Measurements from ENCODE around the gene NEIL1. TPM values are rescaled to one million over a fixed set of nuclear protein-coding genes. Genes with fewer than 3 reads are reported as not detected.
"Not testable (repeated sequence)": the region's sequence is repeated elsewhere in the genome, so short reads cannot be mapped to it uniquely, and the experiment has no call there.

The NEIL1 gene
- total RNA-seq, 2 experiments from 2014 or later: 99.5 to 159 TPM

DNA sequence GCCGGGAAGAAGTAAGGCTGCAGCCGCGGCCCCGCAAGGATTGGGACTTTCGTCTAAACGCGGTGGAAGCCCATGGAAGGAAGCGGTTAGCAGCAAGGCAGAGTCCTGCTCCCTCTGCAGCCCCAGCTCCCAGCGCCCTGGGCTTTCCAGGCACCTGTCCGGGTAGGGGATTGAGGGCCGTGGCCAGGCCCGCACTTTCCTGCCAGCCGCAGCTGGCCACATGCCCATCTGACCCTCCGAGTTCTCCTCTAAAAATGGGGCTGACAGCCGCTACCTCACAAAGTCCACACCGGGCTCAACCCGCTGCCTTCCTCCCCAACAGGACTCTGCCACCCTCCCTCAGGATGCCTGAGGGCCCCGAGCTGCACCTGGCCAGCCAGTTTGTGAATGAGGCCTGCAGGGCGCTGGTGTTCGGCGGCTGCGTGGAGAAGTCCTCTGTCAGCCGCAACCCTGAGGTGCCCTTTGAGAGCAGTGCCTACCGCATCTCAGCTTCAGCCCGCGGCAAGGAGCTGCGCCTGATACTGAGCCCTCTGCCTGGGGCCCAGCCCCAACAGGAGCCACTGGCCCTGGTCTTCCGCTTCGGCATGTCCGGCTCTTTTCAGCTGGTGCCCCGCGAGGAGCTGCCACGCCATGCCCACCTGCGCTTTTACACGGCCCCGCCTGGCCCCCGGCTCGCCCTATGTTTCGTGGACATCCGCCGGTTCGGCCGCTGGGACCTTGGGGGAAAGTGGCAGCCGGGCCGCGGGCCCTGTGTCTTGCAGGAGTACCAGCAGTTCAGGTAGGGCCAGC is 1.9 kb downstream of the NEIL1 start:
- no peaks in the 10 kb centered on the region for H3K79me2 ChIP-seq (ENCODE audit: insufficient read depth, low read depth, low read length)
- no peaks in the 10 kb centered on the region; the same call in 1 of the 2 replicates for H3K9me3 ChIP-seq (ENCODE audit: low read length)
- H3K9me2 ChIP-seq (ENCODE audit: insufficient read depth, low read length): no peaks in the 10 kb centered on the region
- peak overlapping the region; percentile 89 for H3K4me2 ChIP-seq (ENCODE audit: low read length)
- TF ChIP-seq EZH2phosphoT487 (IDR thresholded peaks at IDR 0.05; ENCODE audit: borderline replicate concordance, low read depth, low read length): no peak
- TF ChIP-seq, protein P1, sequence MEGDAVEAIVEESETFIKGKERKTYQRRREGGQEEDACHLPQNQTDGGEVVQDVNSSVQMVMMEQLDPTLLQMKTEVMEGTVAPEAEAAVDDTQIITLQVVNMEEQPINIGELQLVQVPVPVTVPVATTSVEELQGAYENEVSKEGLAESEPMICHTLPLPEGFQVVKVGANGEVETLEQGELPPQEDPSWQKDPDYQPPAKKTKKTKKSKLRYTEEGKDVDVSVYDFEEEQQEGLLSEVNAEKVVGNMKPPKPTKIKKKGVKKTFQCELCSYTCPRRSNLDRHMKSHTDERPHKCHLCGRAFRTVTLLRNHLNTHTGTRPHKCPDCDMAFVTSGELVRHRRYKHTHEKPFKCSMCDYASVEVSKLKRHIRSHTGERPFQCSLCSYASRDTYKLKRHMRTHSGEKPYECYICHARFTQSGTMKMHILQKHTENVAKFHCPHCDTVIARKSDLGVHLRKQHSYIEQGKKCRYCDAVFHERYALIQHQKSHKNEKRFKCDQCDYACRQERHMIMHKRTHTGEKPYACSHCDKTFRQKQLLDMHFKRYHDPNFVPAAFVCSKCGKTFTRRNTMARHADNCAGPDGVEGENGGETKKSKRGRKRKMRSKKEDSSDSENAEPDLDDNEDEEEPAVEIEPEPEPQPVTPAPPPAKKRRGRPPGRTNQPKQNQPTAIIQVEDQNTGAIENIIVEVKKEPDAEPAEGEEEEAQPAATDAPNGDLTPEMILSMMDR (conservative IDR thresholded peaks at IDR 0.05; ENCODE audit: low read length): no peak
- no peak for DNase-seq (ENCODE audit: low spot score)
- peaks cover 50% of the 10 kb centered on the region for H3K4me1 ChIP-seq (ENCODE audit: insufficient read depth, low read length, poor library complexity, severe bottlenecking)
- ChIA-PET POLR2A (interaction anchor here (1.0 kb wide), 1 partner anchor 20 kb away, joined by 3 read pairs; the partner anchor contains the start of gene MAN2C1), CTCF (ENCODE audit: unreplicated experiment) (interaction anchor here (1.1 kb wide), 1 partner anchor 105 kb away, joined by 4 read pairs; no protein-coding TSS in a partner anchor)
- no peak overlapping the region for H2AFZ ChIP-seq (ENCODE audit: low read length)
- H3K27ac ChIP-seq (ENCODE audit: low read depth, low read length, poor library complexity, severe bottlenecking): peak overlapping the region; percentile 89
- no TSS peak for BruUV-seq (replicated peaks)
- peaks cover 50% of the 10 kb centered on the region for H3K36me3 ChIP-seq (ENCODE audit: insufficient read depth, low read length)
- peak overlapping the region; percentile 88 for H3K4me3 ChIP-seq (ENCODE audit: low read depth, low read length, poor library complexity, severe bottlenecking)
- intact Hi-C loops (cut with micrococcal nuclease; ENCODE audit: unreplicated experiment): loop anchor here (5.0 kb wide), 1 partner anchor 294 kb away; the partner anchor contains the start of gene IMP3
- H4K20me1 ChIP-seq (ENCODE audit: insufficient read depth, low read length): no peaks in the 10 kb centered on the region

DNA sequence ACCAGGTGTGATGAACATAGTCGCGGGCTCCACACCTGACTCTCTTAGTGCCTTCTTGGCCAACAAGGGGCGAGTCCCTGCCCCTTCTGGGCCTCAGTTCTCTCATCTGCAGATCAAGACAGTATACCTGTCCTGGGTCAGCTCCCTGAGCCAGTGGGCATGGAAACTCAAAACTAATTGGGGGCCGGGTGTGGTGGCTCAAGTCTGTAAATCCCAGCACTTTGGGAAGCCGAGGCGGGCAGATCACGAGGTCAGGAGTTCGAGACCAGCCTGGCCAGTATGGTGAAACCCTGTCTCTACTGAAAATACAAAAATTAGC is 2.5 kb downstream of the NEIL1 start:
- H3K9me2 ChIP-seq (ENCODE audit: insufficient read depth, low read length); POLR2A ChIA-PET; H2AFZ ChIP-seq (ENCODE audit: low read length); BruUV-seq (replicated peaks); H3K79me2 ChIP-seq (ENCODE audit: insufficient read depth, low read depth, low read length); CTCF ChIA-PET (ENCODE audit: unreplicated experiment); H4K20me1 ChIP-seq (ENCODE audit: insufficient read depth, low read length); DNase-seq (ENCODE audit: low spot score); H3K9me3 ChIP-seq (ENCODE audit: low read length): not testable (repeated sequence)
- H3K4me3 ChIP-seq (ENCODE audit: low read depth, low read length, poor library complexity, severe bottlenecking): peak overlapping the region; percentile 88
- peak overlapping the region; percentile 47 for H3K27ac ChIP-seq (ENCODE audit: low read depth, low read length, poor library complexity, severe bottlenecking)
- intact Hi-C loops (cut with micrococcal nuclease; ENCODE audit: unreplicated experiment): loop anchor here (5.0 kb wide), 1 partner anchor 293 kb away; the partner anchor contains the start of gene IMP3
- peaks cover 56% of the 10 kb centered on the region for H3K36me3 ChIP-seq (ENCODE audit: insufficient read depth, low read length)
- peaks cover 50% of the 10 kb centered on the region for H3K4me1 ChIP-seq (ENCODE audit: insufficient read depth, low read length, poor library complexity, severe bottlenecking)
- peak overlapping the region; percentile 89; the same call in 1 of the 2 replicates for H3K4me2 ChIP-seq (ENCODE audit: low read length)

DNA sequence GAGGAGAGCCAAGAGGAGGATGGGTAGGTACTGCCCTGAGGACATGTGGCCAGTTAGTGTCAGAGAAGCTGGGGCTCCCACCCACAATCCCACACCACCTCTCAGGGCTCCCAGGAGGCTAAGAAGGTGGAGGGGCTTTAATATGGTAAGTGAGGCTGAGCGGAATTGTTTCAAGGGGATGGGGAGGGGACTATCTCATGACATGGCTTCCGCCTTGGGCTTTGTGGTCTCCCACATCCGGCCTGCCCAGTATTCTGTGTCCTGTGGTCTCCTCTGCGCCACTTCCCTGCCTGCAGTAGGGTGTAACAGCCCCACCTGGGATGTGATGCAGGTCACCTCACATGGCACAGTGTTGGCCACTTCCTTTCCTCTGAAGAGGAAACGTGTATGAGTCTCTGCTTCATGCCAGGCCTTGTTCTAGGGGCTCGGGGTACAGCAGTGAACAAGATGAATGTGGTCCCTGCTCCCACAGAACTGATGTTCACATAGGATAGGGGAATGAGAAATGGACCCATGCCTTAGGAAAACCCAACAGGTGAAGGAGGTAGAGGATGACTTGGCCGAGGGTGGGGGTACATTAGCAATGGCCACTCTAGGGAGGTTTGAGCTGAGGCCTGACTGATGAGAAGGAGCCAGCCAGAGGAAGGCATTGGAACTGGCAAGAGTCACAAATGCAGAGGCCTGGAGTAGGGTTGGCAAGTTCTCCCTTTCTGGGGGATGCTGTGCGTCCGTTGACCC is 3.2 kb downstream of the NEIL1 start:
- intact Hi-C loops (cut with micrococcal nuclease; ENCODE audit: unreplicated experiment): loop anchor here (5.0 kb wide), 1 partner anchor 292 kb away; the partner anchor contains the start of gene IMP3
- peak overlapping the region; percentile 88 for H3K4me3 ChIP-seq (ENCODE audit: low read depth, low read length, poor library complexity, severe bottlenecking)
- BruUV-seq (replicated peaks): TSS peak; percentile 62
- peak overlapping the region; percentile 47 for H3K27ac ChIP-seq (ENCODE audit: low read depth, low read length, poor library complexity, severe bottlenecking)
- peak; percentile 83 for DNase-seq (ENCODE audit: low spot score)
- H3K9me2 ChIP-seq (ENCODE audit: insufficient read depth, low read length): no peaks in the 10 kb centered on the region
- no peaks in the 10 kb centered on the region for H4K20me1 ChIP-seq (ENCODE audit: insufficient read depth, low read length)
- TF ChIP-seq, protein P1 (conservative IDR thresholded peaks at IDR 0.05; ENCODE audit: low read length): no peak
- no peak for TF ChIP-seq EZH2phosphoT487 (IDR thresholded peaks at IDR 0.05; ENCODE audit: borderline replicate concordance, low read depth, low read length)
- no peaks in the 10 kb centered on the region; the same call in 1 of the 2 replicates for H3K9me3 ChIP-seq (ENCODE audit: low read length)
- H3K4me2 ChIP-seq (ENCODE audit: low read length): peak overlapping the region; percentile 89
- ChIA-PET CTCF (ENCODE audit: unreplicated experiment) (no interaction called here), POLR2A (no interaction called here)
- peaks cover 61% of the 10 kb centered on the region for H3K36me3 ChIP-seq (ENCODE audit: insufficient read depth, low read length)
- H3K4me1 ChIP-seq (ENCODE audit: insufficient read depth, low read length, poor library complexity, severe bottlenecking): peaks cover 44% of the 10 kb centered on the region
- H3K79me2 ChIP-seq (ENCODE audit: insufficient read depth, low read depth, low read length): no peaks in the 10 kb centered on the region
- no peak overlapping the region for H2AFZ ChIP-seq (ENCODE audit: low read length)
